HG02798 (cell line): ENCODE results near the gene MARVELD1.
"Not testable (repeated sequence)": the region's sequence is repeated elsewhere in the genome, so short reads cannot be mapped to it uniquely, and the experiment has no call there.

Experiments used
- ATAC-seq: cut with Tn5 transposase; IDR thresholded peaks from one replicate; pipeline ENCODE4 v1.9.1; 2021; ENCODE audit warnings: mild to moderate bottlenecking; ENCODE audit not compliant: unreplicated experiment, poor library complexity

Gene MARVELD1

DNA sequence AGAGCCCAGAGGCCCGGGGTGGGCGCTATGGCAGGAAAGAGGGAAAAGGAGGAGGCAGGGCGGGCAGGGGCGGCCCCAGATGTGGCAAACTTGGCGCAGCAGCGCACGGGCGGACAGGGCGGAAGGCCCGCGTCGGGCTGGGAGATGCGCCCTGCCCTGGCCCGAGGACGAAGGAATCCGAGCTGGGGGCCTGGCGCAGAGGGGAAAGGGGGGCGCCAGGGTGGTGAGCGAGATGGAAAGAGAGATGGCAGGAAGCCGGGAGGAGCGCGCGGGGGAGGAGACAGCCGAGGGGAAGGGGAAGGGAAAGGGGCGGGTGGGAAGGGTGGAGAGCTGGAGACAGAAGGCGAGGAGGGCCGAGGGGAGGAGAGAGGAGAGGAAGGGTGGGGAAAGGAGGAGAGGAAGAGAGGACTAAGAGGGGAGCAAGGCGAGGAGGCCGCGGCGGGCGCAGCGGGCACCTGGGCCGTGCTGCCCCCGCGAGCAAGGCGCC, at the start of gene MARVELD1:
TSS of gene MARVELD1 (plus strand) at position 392 of the 487 bp plus-strand sequence. CDS start 147 bp downstream, outside the sequence.
- ATAC-seq = no peak

DNA sequence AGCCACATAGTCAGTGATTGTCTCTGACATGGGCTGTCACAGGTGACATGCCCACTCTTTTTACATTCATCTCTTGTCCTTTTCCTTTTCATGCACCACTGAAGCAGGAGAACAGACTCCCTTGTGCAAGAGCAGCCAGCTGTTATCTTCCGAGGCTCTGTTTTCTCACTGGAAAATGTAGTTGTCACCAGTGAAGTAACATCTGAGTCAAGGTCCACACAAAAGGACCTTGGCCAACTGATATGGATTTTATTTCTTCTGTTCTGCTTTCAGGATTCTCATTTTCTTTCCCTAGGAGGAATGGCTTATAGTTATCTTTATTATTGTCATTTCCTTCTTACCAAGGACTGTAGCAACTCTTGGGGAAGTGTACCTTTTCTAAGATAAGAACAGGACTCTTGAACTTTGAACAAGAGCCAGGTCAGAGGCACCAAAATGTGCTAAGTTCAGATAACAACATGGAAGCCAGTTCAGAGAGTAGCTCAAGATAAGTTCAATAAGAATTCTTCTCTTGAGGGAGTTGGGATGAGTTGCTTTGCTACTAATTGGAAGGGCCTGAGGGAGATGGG, 49.2 kb upstream of the MARVELD1 start:
- no peak for ATAC-seq

DNA sequence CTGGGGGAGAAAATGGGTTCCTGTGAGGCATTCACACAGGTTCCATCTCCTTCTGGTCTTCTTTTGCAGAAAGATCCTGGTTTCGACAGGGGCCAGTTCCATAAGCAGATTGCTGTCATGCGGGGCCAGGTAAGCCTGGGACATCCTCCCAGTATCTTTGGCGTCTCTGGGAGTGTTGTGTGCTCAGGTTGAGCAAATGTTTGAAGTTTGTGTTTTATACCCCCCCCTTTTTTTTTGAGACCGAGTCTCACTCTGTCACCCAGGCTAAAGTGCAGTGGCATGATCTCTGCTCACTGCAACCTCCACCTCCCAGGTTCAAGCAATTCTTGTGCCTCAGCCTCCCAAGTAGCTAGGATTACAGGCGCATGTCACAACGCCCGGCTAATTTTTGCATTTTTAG, 46.5 kb upstream of the MARVELD1 start:
- no peak for ATAC-seq

DNA sequence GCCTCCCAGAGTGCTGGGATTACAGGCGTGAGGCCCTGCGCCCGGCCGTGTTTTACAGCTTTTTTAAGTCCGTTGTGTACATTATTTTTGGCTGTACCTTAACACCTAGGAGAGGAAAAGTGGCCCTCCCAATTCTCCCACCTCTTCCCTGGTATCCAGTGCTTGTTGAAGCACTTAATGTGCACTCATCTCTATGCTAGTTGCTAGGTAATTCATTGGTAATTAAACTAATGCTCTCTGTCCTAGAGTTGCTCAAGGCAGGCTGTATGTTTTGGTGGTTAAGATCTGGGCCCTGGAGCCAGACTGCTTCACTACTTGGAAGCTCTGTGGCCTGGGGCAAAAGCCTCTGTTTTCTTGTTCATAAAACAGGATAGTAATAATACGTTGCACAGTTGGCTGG, 46.1 kb upstream of the MARVELD1 start:
- ATAC-seq = no peak

DNA sequence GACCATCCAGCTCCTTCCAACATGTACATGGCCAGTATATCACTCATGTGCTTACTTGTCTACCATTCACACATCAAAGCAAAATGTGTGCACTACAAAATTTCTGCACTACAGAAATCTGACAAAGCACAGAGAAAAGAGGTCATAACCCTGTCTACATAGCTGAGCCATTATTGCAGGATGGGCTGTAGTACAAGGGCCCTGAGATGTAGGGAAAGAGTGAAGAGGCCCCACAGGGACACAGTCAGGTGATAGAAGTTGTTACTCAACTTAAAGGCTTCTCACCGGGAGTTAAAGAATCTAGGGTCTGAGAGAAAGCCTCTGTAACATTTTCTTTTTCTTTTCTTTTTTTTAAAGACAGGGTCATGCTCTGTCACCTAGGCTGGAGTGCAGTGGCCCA, 44.0 kb upstream of the MARVELD1 start:
- no peak for ATAC-seq

DNA sequence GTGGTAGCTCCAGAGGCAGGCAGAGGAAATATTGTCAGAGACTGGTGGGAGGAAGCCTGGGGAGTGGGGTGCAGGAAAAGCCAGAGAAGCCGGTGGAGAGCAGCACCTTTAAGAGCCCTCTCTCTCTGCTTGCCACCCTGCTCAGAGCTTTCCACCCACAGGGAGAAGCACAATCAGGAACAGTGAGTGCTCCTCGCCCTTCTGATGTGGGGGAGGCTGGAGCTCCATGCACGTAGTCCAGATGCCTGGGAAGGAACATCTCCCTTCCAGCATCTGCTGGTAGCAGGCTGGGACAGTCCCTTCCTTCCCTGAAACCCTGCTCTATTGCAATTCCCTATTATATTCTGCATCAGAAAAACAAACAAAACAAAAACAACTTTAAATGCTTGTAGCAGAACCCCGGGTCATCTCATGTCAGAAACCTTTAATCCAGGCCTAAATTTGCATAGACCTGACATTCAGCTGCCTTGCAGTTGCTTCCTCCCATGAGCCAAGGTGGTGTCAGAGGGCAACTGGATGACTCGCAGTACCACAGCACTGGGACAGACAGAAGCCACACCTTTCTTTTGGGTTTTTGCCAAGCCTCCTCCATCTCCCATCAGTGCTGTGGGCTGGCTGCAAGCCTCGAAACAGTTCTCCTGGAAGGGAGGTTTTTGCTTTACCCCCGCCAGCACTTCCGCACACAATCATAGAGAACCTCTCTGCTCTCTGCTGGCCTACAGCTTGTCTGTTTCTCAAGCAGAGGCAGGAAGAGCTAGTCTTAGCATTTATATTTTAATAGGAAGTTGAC, 39.6 kb upstream of the MARVELD1 start:
- no peak for ATAC-seq

DNA sequence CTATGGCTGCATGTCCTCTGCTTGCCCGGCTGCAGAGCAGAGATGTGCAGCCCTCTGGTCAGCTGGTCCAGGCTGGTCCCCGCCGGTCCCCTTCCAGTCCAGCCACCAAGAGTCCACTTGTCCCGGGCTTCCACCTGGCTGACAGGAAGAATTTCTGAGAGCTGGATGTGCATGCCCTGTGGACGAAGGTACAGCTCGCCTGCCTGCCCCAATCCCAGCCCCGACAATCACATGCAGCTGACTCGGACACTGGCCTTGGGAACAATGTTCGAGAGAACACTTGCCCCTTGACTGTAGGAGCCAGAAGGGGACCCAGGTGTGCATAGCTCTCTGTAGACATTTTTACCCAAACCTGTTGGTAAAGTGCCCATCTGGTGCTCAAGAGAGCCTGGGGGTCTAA, 38.3 kb upstream of the MARVELD1 start:
- ATAC-seq = no peak

DNA sequence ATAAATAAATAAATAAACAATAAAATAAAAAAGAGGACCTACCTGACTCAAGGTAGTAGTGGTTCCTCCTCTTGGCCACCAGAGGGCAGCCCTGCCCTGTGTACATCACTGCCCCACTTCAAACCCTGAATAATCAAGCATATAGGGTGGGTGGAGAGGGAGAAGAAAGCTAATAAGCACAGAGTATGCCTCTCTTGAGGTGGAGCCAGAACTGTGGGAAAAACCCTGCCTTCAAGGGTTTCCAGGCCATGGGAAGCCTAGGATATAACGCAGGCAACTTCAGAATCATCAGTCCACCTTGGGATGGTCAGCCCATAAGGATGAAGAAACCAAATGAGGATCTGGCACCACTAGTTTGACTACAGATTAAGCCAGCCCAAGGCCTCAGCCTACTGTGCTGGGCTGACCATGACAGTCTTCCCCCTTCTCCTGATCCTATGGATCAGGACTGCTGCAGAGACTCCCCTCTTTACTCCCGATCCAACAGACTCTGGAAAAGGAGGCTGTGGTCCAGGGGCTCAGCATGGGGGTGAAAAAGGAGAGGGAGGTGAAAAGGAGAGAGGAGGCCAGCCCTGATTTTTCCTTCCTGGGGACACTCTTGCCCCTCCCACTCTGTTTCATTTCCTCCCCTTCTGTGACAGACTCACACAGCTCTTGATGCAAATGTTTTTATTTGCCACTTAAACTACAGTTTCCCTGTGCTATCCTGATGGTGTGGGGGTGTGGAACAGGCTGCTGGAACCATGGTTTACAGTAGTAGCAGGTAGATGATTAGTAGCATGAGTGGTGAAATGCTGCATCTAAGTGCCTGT, 36.6 kb upstream of the MARVELD1 start:
- ATAC-seq = peak; percentile 74

DNA sequence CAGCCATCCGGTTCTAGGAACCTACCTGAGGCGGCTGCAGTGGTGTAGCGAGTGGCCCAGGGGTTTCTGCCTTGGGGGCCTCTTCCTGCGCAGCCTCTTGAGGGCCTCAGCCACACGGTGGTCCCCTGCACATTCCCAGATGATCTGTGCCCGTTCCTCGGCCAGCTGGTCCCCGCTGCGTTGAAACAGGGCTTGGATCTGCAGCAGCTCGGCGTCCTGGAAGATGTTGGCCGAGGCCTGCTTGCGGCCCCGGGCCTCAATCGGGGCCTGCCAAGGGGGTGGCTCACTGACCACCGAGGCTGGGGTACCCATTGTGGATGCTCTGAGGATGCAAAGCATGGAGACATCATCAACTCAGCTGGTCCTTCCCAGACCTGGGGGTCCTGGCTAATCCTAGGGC, 33.9 kb upstream of the MARVELD1 start:
- ATAC-seq = no peak

DNA sequence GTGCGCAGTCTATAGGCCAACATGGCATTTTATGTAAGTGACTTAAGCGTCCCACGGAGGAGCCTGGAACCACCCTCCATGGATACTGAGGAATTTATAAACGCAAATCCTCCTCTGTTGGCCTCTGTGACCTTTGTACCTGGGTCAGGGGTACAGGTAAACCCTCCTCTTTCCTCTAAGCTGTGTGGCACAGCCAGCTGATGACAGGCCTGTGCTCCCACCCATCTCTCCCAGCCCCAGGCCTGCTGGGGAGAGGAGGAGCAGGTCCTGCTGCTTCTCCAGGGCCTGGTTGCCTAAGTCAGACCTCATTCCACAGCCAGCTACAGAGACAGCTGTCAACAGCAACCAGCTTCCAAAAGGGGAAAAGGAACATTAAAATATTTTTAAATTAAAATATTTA, 31.5 kb upstream of the MARVELD1 start:
- no peak for ATAC-seq

DNA sequence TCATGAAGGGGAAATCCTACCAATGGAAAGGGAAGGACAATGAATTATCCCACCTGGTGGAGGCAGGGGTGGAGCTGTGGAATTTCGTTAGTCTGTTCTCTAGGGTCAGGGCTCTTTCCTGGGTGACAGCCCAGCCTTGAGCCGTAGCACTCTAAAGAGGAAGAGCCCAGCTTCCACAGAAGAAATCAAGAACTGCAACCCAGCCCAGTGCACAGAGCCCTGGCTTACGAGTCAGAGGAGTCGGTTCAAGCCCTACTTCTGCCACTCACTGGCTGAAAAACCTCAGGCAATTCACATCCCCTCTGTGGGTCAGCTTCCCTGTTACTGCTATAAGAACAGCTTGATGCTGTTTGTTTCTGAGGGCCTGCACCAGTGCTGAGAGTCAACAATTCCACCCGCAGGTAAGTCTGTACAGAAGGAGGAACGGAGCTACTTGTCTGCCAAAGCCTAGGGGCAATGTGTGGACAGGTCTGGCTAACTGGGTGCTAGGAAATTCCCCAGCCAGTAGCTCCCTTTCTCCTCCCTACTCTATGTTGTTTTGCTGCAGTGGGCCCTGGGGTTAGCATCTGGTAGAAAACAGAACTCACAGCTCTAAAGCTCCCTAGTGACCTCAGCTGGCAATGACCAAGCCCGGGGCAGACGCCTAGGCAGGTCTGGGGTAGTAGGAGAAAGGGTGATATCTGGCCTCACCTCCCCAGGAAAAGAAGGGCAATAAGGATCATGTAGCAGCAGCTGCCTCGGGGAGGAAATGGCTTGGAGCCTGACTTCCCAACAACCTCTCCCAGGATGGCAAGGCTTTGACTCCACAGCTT, 29.8 kb upstream of the MARVELD1 start:
- ATAC-seq = no peak

DNA sequence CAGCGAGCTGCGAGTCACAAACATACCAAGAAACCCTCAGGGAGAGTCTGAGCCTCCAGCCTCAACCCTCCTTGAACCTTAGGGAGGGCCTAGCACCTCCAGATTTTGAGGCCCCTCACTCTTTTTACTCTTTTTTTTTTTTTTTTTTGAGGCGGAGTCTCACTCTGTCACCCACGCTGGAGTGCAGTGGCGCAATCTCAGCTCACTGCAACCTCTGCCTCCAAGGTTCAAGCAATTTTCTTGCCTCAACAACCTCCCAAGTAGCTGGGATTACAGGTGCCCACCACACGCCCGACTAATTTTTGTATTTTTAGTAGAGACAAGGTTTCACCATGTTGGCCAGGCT, 29.2 kb upstream of the MARVELD1 start:
- not testable (repeated sequence) for ATAC-seq

DNA sequence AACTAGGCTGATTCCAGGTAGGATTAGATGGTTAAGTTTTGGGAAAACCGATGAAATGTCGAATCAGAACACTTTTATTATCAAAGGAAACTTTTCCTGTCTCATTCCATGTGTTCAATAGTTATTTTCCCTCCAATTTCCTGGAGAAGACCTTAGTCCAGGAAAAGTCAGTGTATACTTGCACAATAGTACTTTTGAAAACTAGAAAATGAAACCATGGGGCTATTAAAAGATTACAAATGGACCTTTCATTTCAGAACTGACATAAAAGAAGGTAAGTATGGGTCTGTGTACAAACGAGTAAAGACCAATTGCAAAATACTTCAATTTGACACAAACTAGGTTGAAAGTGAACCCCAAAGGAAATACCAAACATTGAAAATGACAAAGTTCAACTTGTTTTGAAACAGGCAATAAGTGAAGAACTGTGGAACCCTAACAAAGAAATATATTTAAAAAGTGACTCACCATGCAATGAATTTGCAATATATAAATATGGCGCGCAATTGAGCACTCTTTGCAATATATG, 28.6 kb upstream of the MARVELD1 start:
- ATAC-seq = no peak

DNA sequence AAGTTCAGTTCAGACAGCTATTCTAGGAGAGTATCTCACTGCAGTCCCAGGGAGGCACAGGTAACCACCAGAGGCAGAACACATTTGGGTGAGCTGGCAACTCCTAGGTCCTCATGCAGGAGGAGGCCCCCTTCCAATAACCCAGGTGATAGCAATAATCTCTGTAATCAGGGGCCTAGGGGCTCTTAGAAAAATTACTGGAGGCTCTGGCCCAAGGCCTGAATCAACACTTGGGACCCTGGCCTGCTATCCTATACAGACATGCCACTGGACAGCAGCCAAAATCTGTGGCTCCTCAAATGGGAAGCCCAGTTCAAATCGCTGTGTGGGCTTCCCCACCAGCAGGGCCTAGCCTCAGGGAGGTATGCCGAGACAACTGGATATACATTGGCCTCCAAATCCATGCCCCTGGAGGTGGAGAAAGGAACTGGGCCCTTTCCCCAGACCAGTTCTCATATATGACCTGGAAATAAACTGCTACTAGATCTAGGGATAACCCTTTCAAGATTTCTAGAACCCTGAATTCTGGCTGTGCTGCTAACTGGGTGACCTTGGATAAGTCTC, 28.1 kb upstream of the MARVELD1 start:
- ATAC-seq = no peak

DNA sequence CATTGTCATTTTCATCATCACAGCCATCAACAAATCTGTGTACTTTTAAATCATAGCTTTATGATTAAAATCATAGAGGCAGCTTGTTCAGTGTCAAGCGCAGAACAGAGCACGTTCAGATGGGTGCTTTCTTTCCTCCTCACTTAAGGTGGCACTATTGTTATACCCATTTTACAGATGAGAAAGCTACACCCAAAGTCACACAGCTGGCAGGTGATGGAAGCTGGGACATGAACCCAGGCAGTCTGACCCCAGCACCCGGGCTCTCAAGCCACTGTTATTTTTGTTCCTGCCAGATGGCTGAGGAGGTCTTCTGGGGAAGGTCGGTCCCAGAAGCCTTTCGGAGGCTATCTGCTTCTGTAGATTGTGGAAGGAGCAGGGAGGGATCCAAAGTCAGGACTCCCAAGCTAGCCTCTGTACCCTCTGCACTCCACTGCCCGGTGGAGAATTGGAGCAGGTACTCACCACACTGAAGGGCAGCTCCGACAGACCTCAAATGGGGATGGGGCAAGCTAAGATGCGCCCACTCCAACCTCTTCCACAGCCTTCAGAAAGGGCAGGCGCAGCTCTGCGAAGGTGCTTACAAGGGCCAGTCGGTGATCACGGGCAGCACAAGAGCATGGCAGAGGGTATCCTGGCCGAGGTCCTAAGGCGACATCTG, 27.1 kb upstream of the MARVELD1 start:
- no peak for ATAC-seq

DNA sequence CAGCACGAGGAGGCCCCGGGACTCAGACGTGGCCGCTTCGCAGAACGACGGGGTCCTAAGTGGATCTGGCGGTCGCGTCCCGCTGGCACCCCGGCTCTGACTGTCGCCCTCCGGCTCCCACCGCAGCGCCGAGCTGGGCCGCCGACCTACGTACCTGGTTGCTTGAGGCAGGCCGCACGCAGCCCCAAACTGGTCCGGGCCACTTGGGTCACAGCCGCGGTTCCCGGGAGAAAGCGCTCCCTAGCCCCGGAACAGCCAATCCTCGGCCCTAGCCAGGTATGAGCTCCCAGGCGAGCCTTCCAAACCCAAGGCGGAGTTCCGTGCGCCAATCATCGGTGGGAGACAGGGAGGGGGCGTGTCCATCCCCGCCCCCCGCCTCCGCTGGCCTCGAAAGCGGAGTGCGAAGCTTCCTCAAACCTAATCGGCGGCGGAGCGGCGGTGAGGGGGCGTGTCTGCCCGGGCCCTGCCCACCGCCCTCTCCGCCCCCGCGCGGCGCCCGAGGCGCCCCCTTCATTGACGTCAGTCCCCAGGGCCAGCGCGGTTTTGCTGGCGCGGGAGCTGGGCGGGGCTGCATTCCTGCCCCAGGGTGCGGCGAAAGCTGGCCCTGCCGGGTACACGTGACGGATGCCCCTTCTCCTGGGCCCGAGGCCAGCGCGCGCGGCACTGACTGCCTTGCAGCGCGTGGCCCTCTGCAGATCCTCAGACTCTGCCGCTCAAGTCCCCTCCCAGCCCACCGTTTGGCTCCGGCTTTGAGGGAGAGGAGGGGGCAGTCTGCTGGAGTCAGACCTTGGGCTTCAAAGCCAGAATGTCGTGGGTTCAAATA, 26.4 kb upstream of the MARVELD1 start, which contains the start of gene AVPI1:
TSS of gene AVPI1 (minus strand) at position 280 of the 823 bp plus-strand sequence. CDS start 7,336 bp downstream, outside the sequence.
- peak; percentile 95 for ATAC-seq

DNA sequence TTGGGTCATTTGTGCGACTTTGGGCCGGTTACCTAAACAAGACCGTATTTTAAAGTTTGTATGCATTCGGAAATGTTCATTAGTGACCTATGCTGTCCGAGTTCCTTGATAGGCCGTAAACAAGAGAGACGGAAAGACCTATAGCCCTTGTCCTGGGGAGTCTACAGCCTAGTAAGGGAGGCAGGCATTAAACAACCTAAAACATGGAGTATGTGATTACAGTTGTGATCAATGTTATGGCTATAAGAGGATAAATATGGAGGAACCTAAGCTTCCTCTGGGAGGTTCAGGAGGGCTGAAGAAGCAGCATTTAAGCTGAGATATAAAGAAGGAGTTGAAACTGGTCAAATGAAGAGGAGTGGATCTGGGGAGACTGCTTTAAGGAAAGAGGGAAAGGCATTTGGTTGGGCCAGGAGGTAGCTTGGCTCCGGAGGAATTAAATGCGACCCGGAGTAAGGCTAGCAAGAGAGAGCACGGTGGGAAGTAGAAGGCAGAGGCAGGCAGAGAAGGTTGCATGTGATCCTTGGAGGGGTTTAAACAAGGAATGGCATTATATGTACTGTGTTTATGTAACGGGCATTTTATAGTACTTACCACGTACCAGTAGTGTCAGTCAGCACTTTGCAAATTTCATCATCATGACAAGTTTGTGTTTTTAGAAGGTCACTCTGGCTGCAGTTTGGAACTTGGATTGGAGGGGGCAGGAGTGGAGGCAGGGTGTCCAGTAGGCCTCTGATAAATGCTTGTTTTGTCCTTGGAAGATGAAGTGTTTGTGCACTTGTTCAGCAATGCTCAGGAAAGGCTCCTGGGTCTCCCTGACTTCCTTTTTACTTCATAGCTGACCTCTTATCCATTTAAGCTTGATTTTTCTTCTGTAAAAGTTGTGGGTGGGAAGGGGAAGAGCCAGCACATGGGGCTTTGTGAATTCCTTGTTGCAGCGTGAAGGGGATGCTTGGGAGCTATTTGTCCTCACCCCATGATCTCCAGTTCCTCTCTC, 25.4 kb upstream of the MARVELD1 start:
- no peak for ATAC-seq
